Stomach (tissue), 9 donors: ENCODE data around the gene LSM3. TPM values are rescaled to one million over a fixed set of nuclear protein-coding genes. Genes with fewer than 3 reads are reported as not detected.

ENCODE experiments used
- DNase-seq, 2 donors: peaks; one replicate each; pipeline versions ENCODE4 v3.0.0 to v3.0.0-alpha.2; 2013 to 2019
- H3K27ac ChIP-seq, 5 donors: fragments of 200-600 bp in 4 of 5; sonication (generic) in 4 of 5; one replicate each; pipeline ENCODE4 v1.5.1; 2013 to 2019; ENCODE audit warnings: mild to moderate bottlenecking in 1 of 5, moderate library complexity in 1 of 5
- H3K27me3 ChIP-seq, 3 donors: fragments of 200-600 bp; sonication (generic); one replicate each; pipeline ENCODE4 v1.5.1; 2017 to 2019; ENCODE audit warnings: mixed run types in 1 of 3
- H3K36me3 ChIP-seq, 4 donors: fragments of 200-600 bp; sonication (generic); 1 replicate in 3 of 4; 2 replicates in 1 of 4; pipeline ENCODE4 v1.5.1; 2016 to 2019
- H3K4me1 ChIP-seq, 4 donors: fragments of 200-600 bp; sonication (generic); one replicate each; pipeline ENCODE4 v1.5.1; 2016 to 2019
- H3K4me3 ChIP-seq, 4 donors: fragments of 200-600 bp; sonication (generic) in 3 of 4; one replicate each; pipeline ENCODE4 v1.5.1; 2016 to 2019; ENCODE audit warnings: mild to moderate bottlenecking in 1 of 4
- H3K9me3 ChIP-seq, 4 donors: fragments of 200-600 bp; sonication (generic); one replicate each; pipeline ENCODE4 v1.5.1; 2016 to 2019
- EP300 ChIP-seq: sonication (generic); formaldehyde crosslinking; IDR thresholded peaks from one replicate; pipeline ENCODE4 v1.6.1; 2017; ENCODE audit warnings: antibody characterized with exemption
- POLR2A ChIP-seq, 4 donors: fragments of 450-650 bp; IDR thresholded peaks; one replicate each; pipeline ENCODE4 v1.6.1; 2016; ENCODE audit warnings: antibody characterized with exemption in 4 of 4, control low read depth in 2 of 4, mild to moderate bottlenecking in 1 of 4, moderate library complexity in 1 of 4
- POLR2AphosphoS5 ChIP-seq, 3 donors: sonication (generic); formaldehyde crosslinking; IDR thresholded peaks; one replicate each; pipeline ENCODE4 v1.6.1; 2016; ENCODE audit warnings: antibody characterized with exemption in 3 of 3
- WGBS, 5 donors: extraction: QIAGEN DNeasy Blood & Tissue Kit in 3 of 5; methylation state at CpG; one replicate each; pipeline versions ENCODE4 v1.1.5 to v1.1.7; 2013 to 2018; 5-methylcytosine and 5-hydroxymethylcytosine counted together
- intact Hi-C: fragments of 100-400 bp; cut with DNase I; formaldehyde crosslinking; loops from one replicate; pipeline ENCODE4 v1.15.1; 2023; ENCODE audit warnings: low total_unique reads
- polyA plus RNA-seq, 3 donors: library from polyadenylated mRNA; stranded (reverse); fragments of 200-250 nt; gene quantifications; one replicate each; pipeline ENCODE4 v1.2.3, GENCODE V29; 2013
- total RNA-seq, 5 donors: library from RNA; depleted of rRNA; stranded (reverse); fragments of >200 nt; gene quantifications; one replicate each; pipeline versions ENCODE4 v1.1.0 to v1.2.3, GENCODE V29; 2014 to 2016
- TF ChIP-seq, protein P1 (sequence below), 7 experiments: fragments of 450-650 bp in 4 of 7; fragments of 200-600 bp in 3 of 7; sonication (generic) in 3 of 7; IDR thresholded peaks; one replicate each; pipeline ENCODE4 v1.5.1; 2016 to 2019; ENCODE audit warnings: antibody characterized with exemption in 7 of 7, control low read depth in 2 of 7, mild to moderate bottlenecking in 1 of 7
- donor health status: healthy with polysubstance abuse.
- donor health status: Bipolar disorder and iron deficiency.
- donor health status: healthy.

Gene LSM3
- total and polyA plus RNA-seq, 8 donors = 2.2 to 15.0 (median 11.0) TPM

DNA sequence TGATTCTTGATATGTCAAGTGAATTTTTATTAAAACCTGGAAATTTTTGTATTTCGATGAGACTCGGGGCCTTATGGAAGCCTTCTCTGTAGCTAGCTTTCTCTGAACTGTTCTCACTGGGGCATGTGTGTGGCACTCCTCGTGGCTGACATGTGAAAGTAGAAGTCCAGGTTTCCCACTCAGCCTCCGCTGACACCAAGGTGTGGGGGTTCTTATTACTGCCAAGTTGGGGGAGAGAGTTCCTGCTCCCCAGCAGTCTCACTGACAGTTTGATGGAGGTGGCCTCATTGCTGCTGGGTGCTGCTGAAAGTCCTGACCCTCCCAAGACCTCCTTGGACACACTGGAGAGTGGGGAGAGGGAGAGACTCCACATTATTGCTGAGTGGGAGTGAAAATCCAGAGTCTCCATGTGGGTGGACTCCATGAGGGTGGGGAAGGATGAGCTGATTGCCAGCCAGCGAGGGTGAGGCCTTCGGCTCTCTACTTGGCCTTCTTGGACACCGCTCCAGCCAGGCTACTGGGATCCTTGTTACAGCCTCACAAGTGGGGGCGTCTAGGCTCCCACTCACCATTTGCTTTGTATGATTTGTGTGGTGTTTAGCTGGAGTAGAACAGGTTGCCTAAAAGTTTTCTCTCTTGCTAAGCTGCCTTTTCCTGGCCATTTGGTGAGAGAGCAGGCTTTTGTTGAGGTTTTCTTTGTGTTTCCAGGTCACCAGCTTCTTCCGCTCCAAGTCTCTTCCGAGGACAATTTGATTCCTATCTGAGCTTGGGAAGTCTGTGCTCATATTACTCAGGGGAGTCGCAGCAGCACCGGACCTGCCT is 64.1 kb downstream of the LSM3 start:
- WGBS, 5 donors = 84 to 92% (median 91%) methylated on average over 12 of the region's 12 CpGs
- intact Hi-C loops = no loop called here
- Histone ChIP-seq H3K36me3 (no peaks in the 10 kb centered on the region), H3K9me3 (no peaks in the 10 kb centered on the region), H3K27ac (no peak overlapping the region), H3K4me1 (no peaks in the 10 kb centered on the region), H3K4me3 (no peak overlapping the region), H3K27me3 (no peaks in the 10 kb centered on the region)
- TF ChIP-seq EP300 = no peak
- TF ChIP-seq, protein P1, sequence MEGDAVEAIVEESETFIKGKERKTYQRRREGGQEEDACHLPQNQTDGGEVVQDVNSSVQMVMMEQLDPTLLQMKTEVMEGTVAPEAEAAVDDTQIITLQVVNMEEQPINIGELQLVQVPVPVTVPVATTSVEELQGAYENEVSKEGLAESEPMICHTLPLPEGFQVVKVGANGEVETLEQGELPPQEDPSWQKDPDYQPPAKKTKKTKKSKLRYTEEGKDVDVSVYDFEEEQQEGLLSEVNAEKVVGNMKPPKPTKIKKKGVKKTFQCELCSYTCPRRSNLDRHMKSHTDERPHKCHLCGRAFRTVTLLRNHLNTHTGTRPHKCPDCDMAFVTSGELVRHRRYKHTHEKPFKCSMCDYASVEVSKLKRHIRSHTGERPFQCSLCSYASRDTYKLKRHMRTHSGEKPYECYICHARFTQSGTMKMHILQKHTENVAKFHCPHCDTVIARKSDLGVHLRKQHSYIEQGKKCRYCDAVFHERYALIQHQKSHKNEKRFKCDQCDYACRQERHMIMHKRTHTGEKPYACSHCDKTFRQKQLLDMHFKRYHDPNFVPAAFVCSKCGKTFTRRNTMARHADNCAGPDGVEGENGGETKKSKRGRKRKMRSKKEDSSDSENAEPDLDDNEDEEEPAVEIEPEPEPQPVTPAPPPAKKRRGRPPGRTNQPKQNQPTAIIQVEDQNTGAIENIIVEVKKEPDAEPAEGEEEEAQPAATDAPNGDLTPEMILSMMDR (IDR thresholded peaks at IDR 0.05) = no peak
- no peak for TF ChIP-seq POLR2AphosphoS5 (IDR thresholded peaks at IDR 0.05)
- DNase-seq = no peak

DNA sequence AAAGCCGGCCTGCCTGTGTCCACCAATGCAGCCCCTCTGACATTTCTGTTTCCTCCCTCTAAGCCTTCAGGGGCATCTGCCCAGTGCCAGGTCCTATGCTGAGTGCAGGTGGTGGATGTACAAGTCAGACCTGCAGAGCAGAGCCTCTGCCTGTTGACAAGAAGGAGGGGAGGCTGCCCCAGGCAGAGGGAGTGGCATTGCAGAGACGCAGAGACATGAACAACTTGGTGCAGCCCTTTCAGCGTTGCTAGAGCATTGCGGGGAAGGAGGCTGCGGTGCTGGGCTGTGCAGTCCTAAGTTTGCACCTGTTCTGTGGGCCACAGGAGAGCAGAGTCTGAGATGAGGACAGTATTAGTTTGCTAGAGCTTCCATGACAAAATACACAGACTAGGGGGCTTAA is 65.2 kb downstream of the LSM3 start:
- no peak for DNase-seq
- Histone ChIP-seq H3K9me3 (no peaks in the 10 kb centered on the region), H3K27ac (no peak overlapping the region), H3K4me3 (no peak overlapping the region), H3K4me1 (no peaks in the 10 kb centered on the region), H3K27me3 (no peaks in the 10 kb centered on the region), H3K36me3 (no peaks in the 10 kb centered on the region)
- intact Hi-C loops = no loop called here
- 71 to 95% (median 82%) methylated on average over 5 of the region's 5 CpGs for WGBS, 5 donors
- no peak for TF ChIP-seq EP300
- TF ChIP-seq POLR2AphosphoS5 (IDR thresholded peaks at IDR 0.05) = no peak
- TF ChIP-seq, protein P1 (IDR thresholded peaks at IDR 0.05) = no peak

DNA sequence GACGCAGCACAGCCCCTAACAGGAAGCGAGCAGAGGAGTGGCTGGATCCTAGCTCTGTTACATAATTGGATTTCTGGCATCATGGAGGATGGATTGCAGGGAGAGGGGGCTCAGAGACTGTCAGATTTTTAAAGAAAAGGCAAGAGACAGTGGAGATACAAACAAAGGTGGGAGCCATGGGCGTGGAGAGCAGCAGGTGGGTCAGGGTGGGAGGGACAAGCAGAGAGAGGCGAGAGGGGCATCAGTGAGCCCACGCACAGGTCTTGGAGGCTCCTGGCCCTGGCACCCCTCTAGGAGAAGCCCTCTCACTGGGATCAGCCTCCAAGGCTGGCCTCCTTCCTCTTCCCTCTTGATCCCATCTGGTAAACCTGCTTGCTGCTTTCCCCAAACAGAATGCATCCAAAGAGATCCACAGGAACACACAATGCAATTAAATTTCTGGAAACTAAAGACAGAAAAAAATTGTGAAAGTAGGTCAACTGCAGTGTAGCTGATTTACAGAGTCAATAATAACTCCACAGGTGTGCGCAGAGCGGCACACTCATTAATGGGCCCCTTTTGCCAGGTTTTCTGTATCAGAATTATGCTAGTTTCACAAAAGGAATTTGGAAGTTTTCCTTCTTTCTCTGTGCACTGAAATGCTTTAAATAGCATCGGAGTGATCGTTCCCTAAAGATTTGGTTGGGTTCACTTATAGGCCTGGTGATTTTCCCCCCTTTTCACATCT is 66.1 kb downstream of the LSM3 start:
- H3K4me3 ChIP-seq = no peak overlapping the region
- no peak overlapping the region for H3K27ac ChIP-seq
- 79 to 89% (median 81%) methylated on average over 9 of the region's 9 CpGs for WGBS, 5 donors
- H3K4me1 ChIP-seq = no peaks in the 10 kb centered on the region
- H3K36me3 ChIP-seq = no peaks in the 10 kb centered on the region
- no peaks in the 10 kb centered on the region for H3K27me3 ChIP-seq
- intact Hi-C loops = no loop called here
- no peak for DNase-seq
- H3K9me3 ChIP-seq = no peaks in the 10 kb centered on the region
- TF ChIP-seq POLR2A (IDR thresholded peaks at IDR 0.05) (no peak), POLR2AphosphoS5 (IDR thresholded peaks at IDR 0.05) (no peak), EP300 (no peak)
- TF ChIP-seq, protein P1 (IDR thresholded peaks at IDR 0.05) = no peak

DNA sequence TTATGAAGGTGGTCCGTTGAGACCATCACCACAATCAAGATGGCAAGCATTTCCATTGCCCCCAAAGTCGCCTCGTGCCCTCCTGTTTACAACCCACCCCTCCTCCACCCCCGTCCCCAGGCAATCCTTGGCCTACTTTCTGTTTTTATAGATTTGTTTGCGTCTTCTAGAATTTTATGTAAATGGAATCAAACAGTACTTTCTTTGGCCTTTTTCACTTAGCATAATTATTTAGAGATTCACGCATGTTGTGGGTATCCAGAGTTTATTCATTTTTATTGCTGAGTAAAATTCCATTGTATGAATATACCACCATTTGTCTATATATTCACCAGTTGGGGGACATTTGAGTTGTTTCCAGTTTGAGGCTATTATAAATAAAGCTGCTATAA is 66.6 kb downstream of the LSM3 start:
- TF ChIP-seq POLR2AphosphoS5 (IDR thresholded peaks at IDR 0.05) = no peak
- TF ChIP-seq, protein P1 (IDR thresholded peaks at IDR 0.05) = no peak
- TF ChIP-seq EP300 = no peak
- no peak for TF ChIP-seq POLR2A (IDR thresholded peaks at IDR 0.05)
- WGBS, 5 donors = 88 to 91% (median 89%) methylated on average over 6 of the region's 6 CpGs
- H3K4me3 ChIP-seq = no peak overlapping the region

More for the DNA sequence above, 66.6 kb downstream of the LSM3 start:
- intact Hi-C loops = no loop called here
- Histone ChIP-seq H3K27me3 (no peaks in the 10 kb centered on the region), H3K36me3 (no peaks in the 10 kb centered on the region), H3K4me1 (no peaks in the 10 kb centered on the region), H3K27ac (no peak overlapping the region), H3K9me3 (no peaks in the 10 kb centered on the region)
- DNase-seq = no peak
